H1 (cell line): ENCODE data around the gene CEP68. TPM values are rescaled to one million over a fixed set of nuclear protein-coding genes. Genes with fewer than 3 reads are reported as not detected.
"Not testable (repeated sequence)": the region's sequence is repeated elsewhere in the genome, so short reads cannot be mapped to it uniquely, and the experiment has no call there.

Source experiments
- CTCF ChIA-PET: fragments of 300-600 bp; sonication (Branson Sonifier 250); formaldehyde crosslinking; loops from one replicate; lab custom pipeline; 2021; ENCODE audit not compliant: partially characterized antibody; lab: Charles Lee
- POLR2A ChIA-PET: fragments of 300-600 bp; sonication (Branson Sonifier 250); formaldehyde crosslinking; loops from one replicate; lab custom pipeline; 2021; ENCODE audit warnings: inconsistent platforms; ENCODE audit not compliant: partially characterized antibody; lab: Charles Lee
- DNase-seq, 2 experiments: peaks; one replicate each; pipeline versions ENCODE4 v3.0.0 to v3.0.0-alpha.2; 2010 to 2022; ENCODE audit warnings: low spot score in 2 of 2, low read depth in 1 of 2, mixed read lengths in 1 of 2
- FAIRE-seq: peaks from 2 replicates; lab custom pipeline; 2011; peaks lifted over from hg19 to GRCh38; lab: Jason Lieb, UNC
- H2AFZ ChIP-seq: 2 replicates; pipeline ENCODE4 v1.8.1; 2012; ENCODE audit warnings: low read length, inconsistent platforms
- H2AK5ac ChIP-seq: 2 replicates; pipeline ENCODE4 v1.6.1; 2013; ENCODE audit warnings: low read depth, low read length
- H2BK120ac ChIP-seq: replicated peaks from 2 replicates; pipeline ENCODE3; 2013; ENCODE audit warnings: low read depth, low read length, inconsistent platforms
- H2BK12ac ChIP-seq: 2 replicates; pipeline ENCODE4 v1.6.1; 2013; ENCODE audit warnings: low read depth, low read length
- H2BK15ac ChIP-seq: 2 replicates; pipeline ENCODE4 v1.6.1; 2013; ENCODE audit warnings: low read length
- H2BK20ac ChIP-seq: 2 replicates; pipeline ENCODE4 v1.6.1; 2013; ENCODE audit warnings: low read length
- H2BK5ac ChIP-seq: 2 replicates; pipeline ENCODE4 v1.6.1; 2013; ENCODE audit warnings: low read depth, low read length
- H3K14ac ChIP-seq: 2 replicates; pipeline ENCODE4 v1.6.1; 2013; ENCODE audit warnings: inconsistent platforms; ENCODE audit not compliant: insufficient read length
- H3K18ac ChIP-seq: 2 replicates; pipeline ENCODE4 v1.6.1; 2013; ENCODE audit warnings: low read length; ENCODE audit errors: extremely low read depth
- H3K23ac ChIP-seq: 2 replicates; pipeline ENCODE4 v1.6.1; 2013; ENCODE audit warnings: inconsistent platforms; ENCODE audit not compliant: insufficient read length
- H3K23me2 ChIP-seq: 2 replicates; pipeline ENCODE4 v1.6.1; 2013; ENCODE audit warnings: low read depth, low read length
- H3K27ac ChIP-seq: 2 replicates; pipeline ENCODE4 v1.6.1; 2011; ENCODE audit warnings: low read depth, low read length, inconsistent platforms
- H3K27me3 ChIP-seq, 4 experiments: replicated peaks in 1 of 4; 1 replicate in 1 of 4; 2 replicates in 3 of 4; pipeline versions ENCODE4 v1.6.1 to v1.8.1; 2011 to 2013; ENCODE audit warnings: low read length in 3 of 4, mild to moderate bottlenecking in 3 of 4, inconsistent platforms in 2 of 4, mixed read lengths in 2 of 4, moderate library complexity in 1 of 4; ENCODE audit not compliant: control insufficient read depth in 3 of 4, insufficient read depth in 3 of 4; ENCODE audit errors: extremely low read depth in 1 of 4
- H3K36me3 ChIP-seq, 4 experiments: 2 replicates each; pipeline versions ENCODE4 v1.6.1 to v1.8.1; 2011 to 2013; ENCODE audit warnings: mild to moderate bottlenecking in 4 of 4, low read length in 3 of 4, moderate library complexity in 2 of 4, control low read depth in 1 of 4, inconsistent platforms in 1 of 4; ENCODE audit not compliant: insufficient read depth in 4 of 4, control insufficient read depth in 2 of 4
- H3K4ac ChIP-seq: replicated peaks from 2 replicates; pipeline ENCODE3; 2013; ENCODE audit warnings: low read length, low read depth, mixed read lengths, inconsistent platforms; ENCODE audit not compliant: insufficient read length
- H3K4me1 ChIP-seq, 4 experiments: replicated peaks in 1 of 4; 1 replicate in 1 of 4; 2 replicates in 3 of 4; pipeline versions ENCODE4 v1.6.1 to v1.8.1; 2011 to 2013; ENCODE audit warnings: low read length in 3 of 4, inconsistent platforms in 2 of 4, mixed read lengths in 1 of 4; ENCODE audit not compliant: insufficient read depth in 4 of 4, control insufficient read depth in 3 of 4
- H3K4me2 ChIP-seq, 2 experiments: 2 replicates each; pipeline versions ENCODE4 v1.6.1 to v1.8.1; 2011 to 2013; ENCODE audit warnings: low read depth in 2 of 2, low read length in 2 of 2, control low read depth in 1 of 2, inconsistent platforms in 1 of 2, mild to moderate bottlenecking in 1 of 2; ENCODE audit not compliant: insufficient read depth in 1 of 2
- H3K4me3 ChIP-seq, 4 experiments: fragments of 200-600, 300-600 bp in 1 of 4; sonication (generic), shearing (Covaris generic), sonication (Bioruptor Twin) in 1 of 4; 2 replicates each; pipeline versions ENCODE4 v1.5.1 to v1.8.1; 2011 to 2016; ENCODE audit warnings: low read length in 4 of 4, low read depth in 3 of 4, control low read depth in 2 of 4, inconsistent platforms in 2 of 4, mild to moderate bottlenecking in 2 of 4, mixed read lengths in 1 of 4, moderate library complexity in 1 of 4; ENCODE audit not compliant: insufficient read depth in 2 of 4; ENCODE audit errors: extremely low read depth in 1 of 4
- H3K56ac ChIP-seq: replicated peaks from 2 replicates; pipeline ENCODE3; 2013; ENCODE audit warnings: low read depth, mild to moderate bottlenecking, mixed read lengths, low read length, inconsistent platforms; ENCODE audit not compliant: insufficient read length
- H3K79me1 ChIP-seq: 2 replicates; pipeline ENCODE4 v1.6.1; 2013; ENCODE audit warnings: low read depth, low read length, control low read depth
- H3K79me2 ChIP-seq, 2 experiments: 2 replicates each; pipeline versions ENCODE4 v1.6.1 to v1.8.1; 2012 to 2013; ENCODE audit warnings: low read length in 2 of 2, mild to moderate bottlenecking in 2 of 2, inconsistent platforms in 1 of 2; ENCODE audit not compliant: insufficient read depth in 2 of 2, control insufficient read depth in 1 of 2
- H3K9ac ChIP-seq, 4 experiments: replicated peaks in 1 of 4; 1 replicate in 1 of 4; 2 replicates in 3 of 4; pipeline versions ENCODE4 v1.6.1 to v1.8.1; 2011 to 2013; ENCODE audit warnings: low read depth in 3 of 4, low read length in 3 of 4, control low read depth in 2 of 4, mild to moderate bottlenecking in 2 of 4, moderate library complexity in 2 of 4, inconsistent platforms in 1 of 4; ENCODE audit errors: extremely low read depth in 1 of 4
- H3K9me3 ChIP-seq, 2 experiments: 2 replicates each; pipeline versions ENCODE4 v1.6.1 to v1.8.1; 2012 to 2013; ENCODE audit warnings: mild to moderate bottlenecking in 2 of 2, moderate library complexity in 2 of 2, control low read depth in 1 of 2, inconsistent platforms in 1 of 2, low read depth in 1 of 2, low read length in 1 of 2, mixed read lengths in 1 of 2; ENCODE audit not compliant: insufficient read depth in 2 of 2
- H4K20me1 ChIP-seq, 2 experiments: replicated peaks in 1 of 2; 2 replicates each; pipeline versions ENCODE3 to v1.8.1; 2011 to 2013; ENCODE audit warnings: inconsistent platforms in 2 of 2, low read length in 2 of 2, mild to moderate bottlenecking in 1 of 2; ENCODE audit not compliant: insufficient read depth in 2 of 2, control insufficient read depth in 1 of 2
- H4K5ac ChIP-seq: 2 replicates; pipeline ENCODE4 v1.6.1; 2013; ENCODE audit warnings: low read length, low read depth, mixed read lengths, inconsistent platforms; ENCODE audit not compliant: insufficient read length
- H4K8ac ChIP-seq: 2 replicates; pipeline ENCODE4 v1.8.0; 2013; ENCODE audit warnings: mild to moderate bottlenecking, moderate library complexity, low read length, inconsistent platforms; ENCODE audit not compliant: insufficient read depth; ENCODE audit errors: extremely low read depth
- H4K91ac ChIP-seq: replicated peaks from 2 replicates; pipeline ENCODE3; 2013; ENCODE audit warnings: low read length, mixed read lengths, inconsistent platforms; ENCODE audit not compliant: insufficient read length
- WGBS, 2 experiments: shearing (Covaris generic) in 1 of 2; methylation state at CpG; one replicate each; pipeline versions ENCODE4 v1.1.6 to v1.1.7; 2013 to 2015; ENCODE audit warnings: low lambda C conversion rate in 2 of 2, mixed read lengths in 2 of 2, inconsistent platforms in 1 of 2, low coverage in 1 of 2, missing lambda C conversion rate in 1 of 2; ENCODE audit not compliant: insufficient replicate concordance in 2 of 2, insufficient coverage in 1 of 2, insufficient read length in 1 of 2; ENCODE audit errors: extremely low coverage in 1 of 2, missing lambda C conversion rate in 1 of 2; 5-methylcytosine and 5-hydroxymethylcytosine counted together
- polyA plus RNA-seq, 7 experiments: library from polyadenylated mRNA; depleted of rRNA in 3 of 7; stranded (reverse) in 5 of 7; unstranded in 2 of 7; fragments of >200 nt in 5 of 7; fragments of 200-250 nt in 2 of 7; gene quantifications; 1 replicate in 5 of 7; 2 replicates in 1 of 7; 4 replicates in 1 of 7; pipeline versions ENCODE4 v1.2.1 to v1.2.3, GENCODE V29; 2011 to 2013; ENCODE audit warnings: missing spikeins in 2 of 7, mixed read lengths in 2 of 7
- total RNA-seq: library from RNA; stranded (reverse); fragmentation: NEBNext Ultra II Directional; extraction: Animal tissue kit (Norgen Biotek cat#: 25700); gene quantifications from 2 replicates; pipeline ENCODE4 v1.2.1, GENCODE V29; 2021

CEP68 gene
- total and polyA plus RNA-seq, 2 of the 8 experiments (the other 6 are each of a cell fraction or from before 2014, with no cell fraction given), result 23.2 to 24.7 TPM

- H3K79me1 ChIP-seq, DNase-seq, H2AK5ac ChIP-seq, H3K27me3 ChIP-seq, H3K4me2 ChIP-seq, H4K8ac ChIP-seq, H2BK15ac ChIP-seq, H3K23ac ChIP-seq, H4K5ac ChIP-seq, H2BK20ac ChIP-seq, H3K14ac ChIP-seq, H3K4me1 ChIP-seq, H4K20me1 ChIP-seq, H3K4ac ChIP-seq, H3K36me3 ChIP-seq, H3K9ac ChIP-seq, H3K9me3 ChIP-seq, H3K79me2 ChIP-seq, H2BK5ac ChIP-seq, H3K27ac ChIP-seq, H4K91ac ChIP-seq, FAIRE-seq, H3K18ac ChIP-seq, H2AFZ ChIP-seq, H3K4me3 ChIP-seq, H2BK12ac ChIP-seq, H3K23me2 ChIP-seq, H2BK120ac ChIP-seq, H3K56ac ChIP-seq: not testable (repeated sequence)
- ChIA-PET CTCF (interaction anchor here (0.6 to 2.9 kb wide), 5 partner anchors 9 to 103 kb away, joined by 3 to 7 read pairs (median 4); no protein-coding TSS in a partner anchor), POLR2A (interaction anchor here (0.8 to 1.5 kb wide), 2 partner anchors 36 to 102 kb away, joined by 3 read pairs; partner anchors contain the start of gene CEP68)
- 100% methylated on average over 1 of the region's 1 CpG; no CpG with 5 or more reads in 1 of the 2 experiments for WGBS, 2 experiments
Observed at GRCh38 chr2:65020251-65020650, 36.0 kb upstream of the CEP68 start.
